Left lung (tissue), 10 donors: ENCODE measurements around the gene BMPR1A. TPM values are rescaled to one million over a fixed set of nuclear protein-coding genes. Genes with fewer than 3 reads are reported as not detected.

Source experiments
- ATAC-seq: fragments of 200-7000 bp; cut with Tn5 transposase; one replicate; pipeline ENCODE4 v1.9.1; 2020; ENCODE audit warnings: moderate library complexity
- DNase-seq, 4 donors: peaks; one replicate each; pipeline ENCODE4 v3.0.0-alpha.2; 2013 to 2020
- H3K27ac ChIP-seq, 2 donors: fragments of 200-600 bp; sonication (generic) in 1 of 2; one replicate each; pipeline versions ENCODE4 v1.5.0 to v1.8.0; 2020 to 2021
- H3K27me3 ChIP-seq, 2 donors: fragments of 200-600 bp; sonication (generic) in 1 of 2; one replicate each; pipeline versions ENCODE4 v1.5.0 to v1.8.0; 2020 to 2021
- H3K36me3 ChIP-seq, 2 donors: fragments of 200-600 bp; sonication (generic) in 1 of 2; one replicate each; pipeline versions ENCODE4 v1.5.0 to v1.8.0; 2020 to 2021
- H3K4me1 ChIP-seq, 2 donors: fragments of 200-600 bp; one replicate each; pipeline ENCODE4 v1.8.0; 2021
- H3K4me3 ChIP-seq, 2 donors: fragments of 200-600 bp; sonication (generic) in 1 of 2; one replicate each; pipeline versions ENCODE4 v1.5.0 to v1.8.0; 2020 to 2021; ENCODE audit warnings: mild to moderate bottlenecking in 1 of 2
- H3K9me3 ChIP-seq, 2 donors: fragments of 200-600 bp; sonication (generic) in 1 of 2; one replicate each; pipeline versions ENCODE4 v1.5.0 to v1.8.0; 2020 to 2021
- intact Hi-C, 2 donors: fragments of 100-400 bp; cut with DNase I; formaldehyde crosslinking; loops; one replicate each; pipeline versions ENCODE4 v1.11.2 to v1.14.2; 2022
- polyA plus RNA-seq, 6 donors: library from polyadenylated mRNA; unstranded; fragments of 120-200 nt; gene quantifications; one replicate each; pipeline ENCODE4 v1.2.1, GENCODE V29; 2013; ENCODE audit not compliant: insufficient read length in 6 of 6
- total RNA-seq, 2 donors: library from RNA; stranded (reverse); fragmentation: NEBNext Ultra II Directional; extraction: Animal tissue kit (Norgen Biotek cat#: 25700); gene quantifications; one replicate each; pipeline ENCODE4 v1.2.1, GENCODE V29; 2021
- TF ChIP-seq, protein P1 (sequence below), 2 donors: fragments of 200-600 bp; sonication (generic) in 1 of 2; IDR thresholded peaks; one replicate each; pipeline versions ENCODE4 v1.5.0 to v1.8.0; 2021; ENCODE audit warnings: antibody characterized with exemption in 2 of 2
- donor health status: DM: no; HTN: yes; CAD: no.
- donor health status: DM: no; HTN: no; CAD: no.

The BMPR1A gene
- total and polyA plus RNA-seq, 8 donors: 33.4 to 87.2 (median 72.9) TPM

DNA sequence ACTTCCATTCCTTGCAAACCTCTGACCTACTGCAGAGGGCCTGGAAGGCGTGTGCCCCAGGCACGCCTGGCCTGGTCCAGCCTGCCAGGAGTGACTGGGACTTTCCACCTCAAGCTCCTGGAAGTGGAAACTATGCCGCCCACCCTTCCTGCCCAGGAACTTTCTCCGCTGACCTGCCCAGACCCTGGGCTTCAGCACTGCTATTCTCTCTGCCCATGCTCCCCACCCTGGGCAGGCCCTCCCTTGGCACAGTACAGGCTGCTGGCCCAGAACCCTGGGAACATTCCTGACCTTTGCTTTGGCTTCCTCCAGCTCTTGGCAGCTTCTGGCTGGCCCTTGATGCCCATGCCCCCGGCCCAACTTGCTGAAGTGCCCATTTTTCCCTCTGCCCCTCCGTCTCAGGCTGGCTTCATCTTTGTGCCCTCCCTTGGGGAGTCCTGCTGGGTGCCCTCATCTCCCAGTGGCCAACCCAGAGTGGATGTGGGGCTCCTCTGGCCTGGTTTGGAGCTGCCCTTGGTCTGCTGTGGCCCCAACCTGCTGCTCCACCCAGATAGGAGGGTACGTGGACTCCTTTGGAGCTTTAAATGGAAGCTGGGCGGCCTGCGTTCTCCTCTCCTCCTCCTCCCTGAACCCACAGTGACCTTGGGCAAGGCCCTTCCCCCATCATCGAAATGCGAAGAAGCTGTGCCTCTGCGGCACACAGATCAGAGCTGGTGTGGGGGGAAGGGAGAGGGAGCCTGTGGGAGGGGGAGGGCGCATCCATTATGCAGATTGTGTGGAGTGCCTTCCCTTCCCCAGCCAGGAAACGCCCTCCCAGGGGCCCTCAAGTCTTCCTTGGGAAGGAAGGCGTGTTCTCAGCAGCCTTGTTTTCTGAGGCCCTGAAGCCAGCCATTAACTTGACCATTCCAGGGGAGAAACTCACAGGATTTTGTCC lies 197.6 kb downstream of the BMPR1A start:
- TF ChIP-seq, protein P1, sequence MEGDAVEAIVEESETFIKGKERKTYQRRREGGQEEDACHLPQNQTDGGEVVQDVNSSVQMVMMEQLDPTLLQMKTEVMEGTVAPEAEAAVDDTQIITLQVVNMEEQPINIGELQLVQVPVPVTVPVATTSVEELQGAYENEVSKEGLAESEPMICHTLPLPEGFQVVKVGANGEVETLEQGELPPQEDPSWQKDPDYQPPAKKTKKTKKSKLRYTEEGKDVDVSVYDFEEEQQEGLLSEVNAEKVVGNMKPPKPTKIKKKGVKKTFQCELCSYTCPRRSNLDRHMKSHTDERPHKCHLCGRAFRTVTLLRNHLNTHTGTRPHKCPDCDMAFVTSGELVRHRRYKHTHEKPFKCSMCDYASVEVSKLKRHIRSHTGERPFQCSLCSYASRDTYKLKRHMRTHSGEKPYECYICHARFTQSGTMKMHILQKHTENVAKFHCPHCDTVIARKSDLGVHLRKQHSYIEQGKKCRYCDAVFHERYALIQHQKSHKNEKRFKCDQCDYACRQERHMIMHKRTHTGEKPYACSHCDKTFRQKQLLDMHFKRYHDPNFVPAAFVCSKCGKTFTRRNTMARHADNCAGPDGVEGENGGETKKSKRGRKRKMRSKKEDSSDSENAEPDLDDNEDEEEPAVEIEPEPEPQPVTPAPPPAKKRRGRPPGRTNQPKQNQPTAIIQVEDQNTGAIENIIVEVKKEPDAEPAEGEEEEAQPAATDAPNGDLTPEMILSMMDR (IDR thresholded peaks at IDR 0.05): no peak
- H3K27me3 ChIP-seq: no peaks in the 10 kb centered on the region
- DNase-seq: peak in 1 of 4 donors; percentile 78
- peaks cover 10 to 20% of the 10 kb centered on the region in 2 donors for H3K4me1 ChIP-seq
- H3K27ac ChIP-seq: peak overlapping the region; percentile 64 to 76
- intact Hi-C loops: loop anchor here in 1 of 2 donors (10.0 kb wide), 1 partner anchor 151 kb away; no protein-coding TSS in a partner anchor
- H3K36me3 ChIP-seq: no peaks in the 10 kb centered on the region
- peak overlapping the region in 1 of 2 donors; percentile 41 for H3K4me3 ChIP-seq
- peaks cover 0 to 17% of the 10 kb centered on the region in 2 donors for H3K9me3 ChIP-seq
- ATAC-seq: peak; percentile 61

DNA sequence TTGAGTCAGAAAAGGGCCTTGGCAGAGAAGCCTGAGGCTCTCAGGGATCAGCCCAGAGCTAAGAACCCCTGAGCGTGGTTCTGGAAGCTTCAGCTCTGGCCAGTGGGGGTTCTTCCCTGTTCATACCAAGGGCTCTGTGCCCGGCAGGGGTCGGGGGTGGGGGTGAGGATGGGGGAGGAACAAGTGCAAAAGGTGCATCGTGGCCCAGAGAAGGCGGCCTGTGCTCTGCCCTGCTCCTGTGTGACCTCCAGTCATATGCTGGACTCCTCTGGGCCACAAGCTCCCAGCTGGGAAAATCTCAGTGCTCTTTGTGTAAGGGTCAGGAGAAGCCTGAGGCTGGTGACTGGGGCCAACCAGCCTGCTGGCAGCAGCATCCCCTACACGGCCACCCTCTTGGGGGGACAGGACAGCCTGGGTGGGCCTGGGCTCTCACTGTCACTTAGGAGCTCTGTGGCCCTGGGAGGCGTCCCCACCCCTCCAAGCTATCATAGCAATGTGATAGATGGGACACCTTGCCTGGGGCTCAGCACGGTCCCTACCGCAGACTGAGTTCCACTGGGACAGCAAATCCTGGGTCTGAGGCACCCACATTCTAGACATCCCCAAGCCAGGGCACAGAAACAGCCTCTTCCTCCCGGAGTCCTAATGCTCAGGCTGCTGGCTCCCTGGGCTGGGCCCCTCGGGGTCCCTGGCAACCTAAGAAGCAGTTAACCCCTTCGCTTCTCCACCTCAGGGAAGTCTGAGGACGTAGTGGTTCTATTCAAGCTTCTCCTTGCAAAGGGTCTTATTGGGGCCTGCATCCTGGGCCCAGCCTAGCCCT lies 198.5 kb downstream of the BMPR1A start:
- Histone ChIP-seq H3K9me3 (peaks cover 0 to 17% of the 10 kb centered on the region in 2 donors), H3K27me3 (no peaks in the 10 kb centered on the region), H3K4me1 (peaks cover 17 to 28% of the 10 kb centered on the region in 2 donors), H3K27ac (peak overlapping the region; percentile 64 to 76), H3K4me3 (peak overlapping the region; percentile 11 to 41), H3K36me3 (no peaks in the 10 kb centered on the region)
- DNase-seq (no peak), ATAC-seq (no peak)
- intact Hi-C loops: loop anchor here in 1 of 2 donors (10.0 kb wide), 1 partner anchor 150 kb away; no protein-coding TSS in a partner anchor
- TF ChIP-seq, protein P1 (IDR thresholded peaks at IDR 0.05): no peak

DNA sequence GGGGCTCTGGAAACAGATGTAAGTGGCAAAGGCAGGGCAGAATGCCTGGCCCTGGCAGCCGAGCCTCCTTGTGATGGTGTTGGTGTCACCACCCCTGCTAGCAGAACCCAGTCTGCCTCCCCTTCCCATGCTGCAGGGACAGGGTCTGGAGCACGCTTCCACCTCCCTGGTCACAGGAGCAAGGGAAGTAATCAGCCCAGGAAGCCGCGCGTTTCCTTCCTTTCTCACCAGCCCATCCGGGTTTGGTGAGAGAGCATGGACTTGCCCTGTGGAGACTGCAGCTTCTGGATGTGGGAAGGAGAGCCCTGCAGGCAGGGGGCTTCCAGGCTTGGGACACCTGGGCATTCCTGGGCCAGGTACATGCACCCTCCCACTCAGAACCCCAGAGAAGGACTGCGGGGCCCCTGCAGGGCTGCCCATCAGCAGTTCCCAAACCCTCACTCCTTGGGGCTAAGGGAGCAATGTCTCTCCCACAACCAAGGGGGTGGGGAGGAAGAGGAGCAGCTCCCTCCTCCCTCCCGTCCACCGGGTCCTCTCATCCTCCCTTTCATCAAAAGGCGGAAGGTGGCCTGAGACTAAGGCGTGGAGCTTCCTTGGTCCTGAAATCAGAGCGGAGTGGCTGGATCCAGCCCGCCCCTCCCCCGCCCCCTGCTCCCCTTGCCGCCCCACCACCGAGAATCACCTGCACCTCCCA lies 199.2 kb downstream of the BMPR1A start:
- Histone ChIP-seq H3K4me1 (peaks cover 22 to 36% of the 10 kb centered on the region in 2 donors), H3K27me3 (peaks cover 0 to 4% of the 10 kb centered on the region in 2 donors), H3K27ac (peak overlapping the region; percentile 64 to 76), H3K4me3 (peak overlapping the region; percentile 11 to 41), H3K9me3 (peaks cover 0 to 17% of the 10 kb centered on the region in 2 donors), H3K36me3 (no peaks in the 10 kb centered on the region)
- TF ChIP-seq, protein P1 (IDR thresholded peaks at IDR 0.05): no peak
- ATAC-seq: no peak
- intact Hi-C loops: loop anchor here in 1 of 2 donors (10.0 kb wide), 1 partner anchor 149 kb away; no protein-coding TSS in a partner anchor
- DNase-seq: no peak

DNA sequence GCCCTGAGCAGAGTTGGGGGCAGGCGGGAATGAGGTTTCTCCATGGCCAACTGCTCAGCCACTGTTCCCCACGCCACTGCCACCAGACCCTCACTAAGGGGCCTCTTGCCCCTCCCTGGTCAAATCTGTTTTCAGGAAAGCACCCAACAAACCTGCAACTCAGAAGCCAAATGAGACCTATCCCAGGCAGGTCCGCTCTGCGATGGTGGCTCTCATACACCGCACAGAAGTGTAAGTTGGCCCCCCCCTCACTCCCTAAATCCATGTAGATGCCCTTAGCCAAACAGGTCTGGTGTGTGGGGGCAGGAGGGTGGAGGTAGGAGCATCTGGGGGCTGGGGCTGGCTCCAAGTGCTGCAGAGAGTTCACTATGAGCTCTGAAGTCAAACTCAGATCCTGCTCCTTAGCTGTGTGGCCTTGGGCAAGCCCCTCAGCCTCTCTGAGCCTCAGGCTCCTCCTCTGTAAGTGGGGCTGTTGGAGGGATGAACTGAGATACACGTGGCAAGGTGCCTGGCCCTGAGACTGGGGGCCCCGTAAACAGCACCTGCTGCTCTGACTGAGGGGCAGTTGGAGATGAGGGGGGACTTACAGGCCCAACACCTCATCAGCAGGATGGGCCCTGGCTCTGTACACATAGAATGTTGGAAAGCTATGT lies 199.9 kb downstream of the BMPR1A start:
- Histone ChIP-seq H3K27me3 (peaks cover 0 to 4% of the 10 kb centered on the region in 2 donors), H3K4me3 (peak overlapping the region; percentile 11 to 41), H3K9me3 (peaks cover 0 to 17% of the 10 kb centered on the region in 2 donors), H3K4me1 (peaks cover 22 to 37% of the 10 kb centered on the region in 2 donors), H3K36me3 (no peaks in the 10 kb centered on the region), H3K27ac (peak overlapping the region; percentile 54 to 64)
- DNase-seq (no peak), ATAC-seq (no peak)
- TF ChIP-seq, protein P1 (IDR thresholded peaks at IDR 0.05): no peak
- intact Hi-C loops: loop anchor here in 1 of 2 donors (10.0 kb wide), 1 partner anchor 148 kb away; no protein-coding TSS in a partner anchor
